Mesenchymal stem cell (in vitro differentiated cells and primary cell): Measurements from ENCODE around the gene H2BK1.

Experiments used
- DNase-seq: peaks from one replicate; pipeline ENCODE4 v3.0.0-alpha.2; 2013
- H2AFZ ChIP-seq: one replicate; pipeline ENCODE4 v1.6.1; 2013; ENCODE audit warnings: low read depth, mild to moderate bottlenecking, control low read depth, inconsistent platforms, low read length, moderate library complexity
- H2AK5ac ChIP-seq: 2 replicates; pipeline ENCODE4 v1.6.1; 2013; ENCODE audit warnings: low read length, moderate library complexity, mild to moderate bottlenecking, inconsistent platforms; ENCODE audit not compliant: severe bottlenecking
- H2BK120ac ChIP-seq: one replicate; pipeline ENCODE4 v1.6.1; 2013; ENCODE audit warnings: low read depth, mild to moderate bottlenecking, inconsistent platforms, low read length, moderate library complexity
- H2BK12ac ChIP-seq, 2 experiments: one replicate each; pipeline ENCODE4 v1.6.1; 2013; ENCODE audit warnings: inconsistent platforms in 2 of 2, low read length in 2 of 2, mild to moderate bottlenecking in 2 of 2, moderate library complexity in 2 of 2, control low read depth in 1 of 2
- H2BK15ac ChIP-seq: one replicate; pipeline ENCODE4 v1.6.1; 2013; ENCODE audit warnings: mild to moderate bottlenecking, low read depth, inconsistent platforms; ENCODE audit not compliant: poor library complexity, severe bottlenecking
- H2BK5ac ChIP-seq: 2 replicates; pipeline ENCODE4 v1.6.1; 2013; ENCODE audit warnings: low read depth, mild to moderate bottlenecking, low read length, control low read depth, inconsistent platforms; ENCODE audit not compliant: poor library complexity, severe bottlenecking
- H3K14ac ChIP-seq, 2 experiments: one replicate each; pipeline ENCODE4 v1.6.1; 2013; ENCODE audit warnings: inconsistent platforms in 2 of 2, low read length in 2 of 2, control low read depth in 1 of 2, mild to moderate bottlenecking in 1 of 2, moderate library complexity in 1 of 2
- H3K18ac ChIP-seq, 2 experiments: one replicate each; pipeline ENCODE4 v1.6.1; 2013; ENCODE audit warnings: inconsistent platforms in 2 of 2, low read length in 2 of 2, control low read depth in 1 of 2, low read depth in 1 of 2, mild to moderate bottlenecking in 1 of 2
- H3K23ac ChIP-seq, 2 experiments: one replicate each; pipeline ENCODE4 v1.6.1; 2013; ENCODE audit warnings: inconsistent platforms in 2 of 2, low read length in 2 of 2, mild to moderate bottlenecking in 2 of 2, moderate library complexity in 2 of 2, control low read depth in 1 of 2
- H3K27ac ChIP-seq: 2 replicates; pipeline ENCODE4 v1.5.1; 2013; ENCODE audit warnings: mild to moderate bottlenecking, moderate library complexity, low read length, control low read depth, inconsistent platforms; ENCODE audit not compliant: poor library complexity, severe bottlenecking
- H3K27me3 ChIP-seq, 2 experiments: 2 replicates each; pipeline versions ENCODE4 v1.6.1 to v1.7.0; 2013; ENCODE audit warnings: low read length in 2 of 2, mild to moderate bottlenecking in 2 of 2, moderate library complexity in 2 of 2, control low read depth in 1 of 2, inconsistent platforms in 1 of 2; ENCODE audit not compliant: control insufficient read depth in 1 of 2, insufficient read depth in 1 of 2
- H3K36me3 ChIP-seq, 2 experiments: 2 replicates each; pipeline versions ENCODE4 v1.6.1 to v1.7.0; 2013; ENCODE audit warnings: low read length in 2 of 2, control low read depth in 1 of 2, inconsistent platforms in 1 of 2, low read depth in 1 of 2, mild to moderate bottlenecking in 1 of 2; ENCODE audit not compliant: insufficient read depth in 2 of 2, control insufficient read depth in 1 of 2
- H3K4ac ChIP-seq, 2 experiments: one replicate each; pipeline ENCODE4 v1.6.1; 2013; ENCODE audit warnings: inconsistent platforms in 2 of 2, low read length in 2 of 2, mild to moderate bottlenecking in 2 of 2, moderate library complexity in 2 of 2, control low read depth in 1 of 2, low read depth in 1 of 2
- H3K4me1 ChIP-seq: 2 replicates; pipeline ENCODE4 v1.6.1; 2013; ENCODE audit warnings: low read depth, low read length, control low read depth; ENCODE audit not compliant: control insufficient read depth, insufficient read depth
- H3K4me2 ChIP-seq: 2 replicates; pipeline ENCODE4 v1.6.1; 2013; ENCODE audit warnings: low read length, mild to moderate bottlenecking, inconsistent platforms; ENCODE audit not compliant: poor library complexity, severe bottlenecking
- H3K4me3 ChIP-seq, 2 experiments: 2 replicates each; pipeline versions ENCODE4 v1.5.1 to v1.7.0; 2013; ENCODE audit warnings: low read length in 2 of 2, mild to moderate bottlenecking in 2 of 2, control low read depth in 1 of 2, low read depth in 1 of 2; ENCODE audit not compliant: insufficient read depth in 1 of 2
- H3K79me1 ChIP-seq: replicated peaks from 2 replicates; pipeline ENCODE4 v1.6.1; 2013; ENCODE audit warnings: mild to moderate bottlenecking, control low read depth, low read length, inconsistent platforms; ENCODE audit not compliant: poor library complexity, severe bottlenecking
- H3K9ac ChIP-seq: 2 replicates; pipeline ENCODE4 v1.7.0; 2013; ENCODE audit warnings: mild to moderate bottlenecking, low read length, moderate library complexity
- H3K9me3 ChIP-seq: 2 replicates; pipeline ENCODE4 v1.7.0; 2013; ENCODE audit warnings: mild to moderate bottlenecking, low read length; ENCODE audit not compliant: control insufficient read depth
- H4K8ac ChIP-seq: one replicate; pipeline ENCODE4 v1.6.1; 2013; ENCODE audit warnings: inconsistent platforms, mild to moderate bottlenecking, low read length, moderate library complexity
- H4K91ac ChIP-seq: one replicate; pipeline ENCODE4 v1.6.1; 2013; ENCODE audit warnings: mild to moderate bottlenecking, low read length, inconsistent platforms
- WGBS: methylation state at CpG from one replicate; pipeline ENCODE4 v1.1.7; 2013; ENCODE audit warnings: mixed read lengths; 5-methylcytosine and 5-hydroxymethylcytosine counted together

Gene H2BK1

DNA sequence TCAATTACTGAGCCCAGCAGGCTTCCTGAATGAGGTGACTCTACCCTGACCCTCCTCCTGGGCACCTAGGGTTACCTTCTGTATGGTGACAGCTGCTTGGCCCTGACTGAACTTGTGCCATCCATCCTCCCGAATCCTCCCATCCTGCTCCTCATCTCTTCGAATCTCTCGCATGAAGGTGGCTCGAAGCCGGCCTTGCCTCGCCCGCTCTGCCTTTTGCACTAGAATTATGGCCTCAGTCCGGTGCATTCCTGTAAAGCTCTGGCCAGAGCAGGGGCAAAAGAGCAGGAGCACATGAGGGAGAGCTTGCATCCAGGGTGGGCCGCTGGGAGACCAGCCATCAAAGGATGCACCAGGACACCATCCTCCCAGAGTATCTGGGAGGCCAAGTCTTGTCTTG is 7.5 kb downstream of the H2BK1 start:
- Histone ChIP-seq H3K18ac (no peak overlapping the region), H3K4me3 (no peak overlapping the region), H3K9me3 (no peaks in the 10 kb centered on the region), H3K79me1 (no peaks in the 10 kb centered on the region), H3K27ac (no peak overlapping the region), H3K36me3 (no peaks in the 10 kb centered on the region), H3K27me3 (peaks cover 64 to 92% of the 10 kb centered on the region in 2 experiments), H2AFZ (no peak overlapping the region), H3K23ac (no peak overlapping the region), H3K4me1 (no peaks in the 10 kb centered on the region), H2BK120ac (no peak overlapping the region), H3K4me2 (no peak overlapping the region), H4K8ac (no peak overlapping the region), H2BK15ac (no peak overlapping the region), H3K4ac (no peak overlapping the region), H4K91ac (no peak overlapping the region), H3K14ac (no peak overlapping the region), H2AK5ac (no peak overlapping the region), H3K9ac (no peak overlapping the region), H2BK5ac (no peak overlapping the region), H2BK12ac (no peak overlapping the region)
- 90% methylated on average over 9 of the region's 9 CpGs for WGBS
- no peak for DNase-seq

GRCh38 chr7:151201751-151202150 is 8.5 kb downstream of the H2BK1 start:
- no peak overlapping the region for H2BK5ac ChIP-seq
- no peaks in the 10 kb centered on the region for H3K36me3 ChIP-seq
- no peak overlapping the region for H4K91ac ChIP-seq
- no peaks in the 10 kb centered on the region for H3K9me3 ChIP-seq
- H3K18ac ChIP-seq, result no peak overlapping the region
- no peak overlapping the region for H4K8ac ChIP-seq
- H3K4ac ChIP-seq, result no peak overlapping the region
- H3K79me1 ChIP-seq, result no peaks in the 10 kb centered on the region
- H3K9ac ChIP-seq, result no peak overlapping the region
- H3K27ac ChIP-seq, result no peak overlapping the region
- no peak overlapping the region for H2AK5ac ChIP-seq
- no peaks in the 10 kb centered on the region for H3K4me1 ChIP-seq
- H2AFZ ChIP-seq, result no peak overlapping the region
- H2BK12ac ChIP-seq, result no peak overlapping the region
- H2BK15ac ChIP-seq, result no peak overlapping the region
- no peak overlapping the region for H3K4me3 ChIP-seq
- 93% methylated on average over 4 of the region's 4 CpGs for WGBS
- H3K4me2 ChIP-seq, result no peak overlapping the region
- no peak overlapping the region for H3K14ac ChIP-seq
- peaks cover 68 to 92% of the 10 kb centered on the region in 2 experiments for H3K27me3 ChIP-seq
- H3K23ac ChIP-seq, result no peak overlapping the region
- no peak overlapping the region for H2BK120ac ChIP-seq
- no peak for DNase-seq

DNA sequence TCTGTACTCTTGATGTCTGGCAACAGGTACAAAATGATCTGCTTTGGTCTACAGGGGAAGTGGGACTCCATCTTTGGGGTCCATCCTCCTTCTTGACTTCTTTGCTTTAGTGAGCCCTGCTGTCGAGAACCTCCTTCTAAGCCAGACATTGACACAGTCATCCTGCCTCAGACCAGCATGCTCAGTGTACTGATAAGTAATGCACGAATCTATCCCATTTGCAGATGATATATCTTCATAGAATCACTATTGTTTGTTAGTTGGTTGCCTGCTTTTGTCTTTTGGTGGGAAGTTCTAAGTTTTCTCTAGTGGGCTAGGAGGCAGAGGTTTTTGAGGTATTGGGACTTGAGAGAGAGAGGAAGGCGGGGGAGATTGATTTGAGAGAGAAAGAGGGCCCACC is 8.9 kb downstream of the H2BK1 start:
- Histone ChIP-seq H4K91ac (no peak overlapping the region), H3K9me3 (no peaks in the 10 kb centered on the region), H3K4ac (no peak overlapping the region), H4K8ac (no peak overlapping the region), H2AK5ac (no peak overlapping the region), H3K14ac (no peak overlapping the region), H2BK15ac (no peak overlapping the region), H3K18ac (no peak overlapping the region), H3K36me3 (no peaks in the 10 kb centered on the region), H3K4me3 (no peak overlapping the region), H3K27me3 (peaks cover 72 to 92% of the 10 kb centered on the region in 2 experiments), H2BK5ac (no peak overlapping the region), H3K23ac (no peak overlapping the region), H2BK120ac (no peak overlapping the region), H3K79me1 (no peaks in the 10 kb centered on the region), H3K27ac (no peak overlapping the region), H2AFZ (no peak overlapping the region), H3K9ac (no peak overlapping the region), H3K4me1 (no peaks in the 10 kb centered on the region), H2BK12ac (no peak overlapping the region), H3K4me2 (no peak overlapping the region)
- WGBS, result 76% methylated on average over 3 of the region's 3 CpGs
- no peak for DNase-seq

GRCh38 chr7:151198945-151199848 is 11.1 kb downstream of the H2BK1 start:
- no peak overlapping the region for H3K23ac ChIP-seq
- DNase-seq, result no peak
- no peak overlapping the region for H3K4me3 ChIP-seq
- H2BK12ac ChIP-seq, result no peak overlapping the region
- no peak overlapping the region for H2AFZ ChIP-seq
- no peak overlapping the region for H2AK5ac ChIP-seq
- no peak overlapping the region for H3K4me2 ChIP-seq
- peaks cover 77 to 92% of the 10 kb centered on the region in 2 experiments for H3K27me3 ChIP-seq
- no peak overlapping the region for H4K8ac ChIP-seq
- H3K9ac ChIP-seq, result no peak overlapping the region
- no peaks in the 10 kb centered on the region for H3K9me3 ChIP-seq
- no peak overlapping the region for H3K4ac ChIP-seq
- H2BK5ac ChIP-seq, result no peak overlapping the region
- no peaks in the 10 kb centered on the region for H3K36me3 ChIP-seq
- H3K18ac ChIP-seq, result no peak overlapping the region
- H2BK15ac ChIP-seq, result no peak overlapping the region
- no peak overlapping the region for H4K91ac ChIP-seq
- no peak overlapping the region for H3K27ac ChIP-seq
- H3K4me1 ChIP-seq, result no peaks in the 10 kb centered on the region
- no peaks in the 10 kb centered on the region for H3K79me1 ChIP-seq
- H3K14ac ChIP-seq, result no peak overlapping the region
- 76% methylated on average over 28 of the region's 30 CpGs for WGBS
- no peak overlapping the region for H2BK120ac ChIP-seq
